ENCODE measurements around the gene PROX2. TPM values are rescaled to one million over a fixed set of nuclear protein-coding genes. Genes with fewer than 3 reads are reported as not detected.

The PROX2 gene
- total RNA-seq, 4 donors from 2014 or later = 0.10 to 0.42 TPM; not detected in 2

DNA sequence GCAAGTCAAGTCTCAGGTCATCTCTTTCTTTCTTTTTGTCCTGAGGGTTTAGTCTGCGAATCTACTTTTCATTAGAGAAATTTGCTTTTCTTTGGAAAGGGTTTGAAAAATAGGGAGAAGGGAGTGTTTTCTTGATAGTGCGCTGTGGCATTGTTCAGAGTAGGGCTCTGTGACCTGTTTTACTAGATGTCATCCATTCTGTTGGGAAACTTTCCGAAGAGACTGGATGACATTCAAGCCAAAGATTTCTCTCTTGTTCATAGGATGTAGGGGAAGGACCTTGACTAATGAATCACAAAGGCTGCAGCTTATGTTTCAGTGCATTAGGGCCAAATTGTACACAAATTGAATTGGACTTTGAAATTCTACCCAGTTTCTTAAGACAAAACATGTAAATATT lies 20.5 kb upstream of the PROX2 start:
- 93 to 94% methylated on average over 3 of the region's 3 CpGs for WGBS, 2 donors
- H3K4me3 ChIP-seq (ENCODE audit: low read depth, poor library complexity, severe bottlenecking) = no peak overlapping the region
- TF ChIP-seq POLR2A (IDR thresholded peaks at IDR 0.05) = no peak
- TF ChIP-seq, protein P1, sequence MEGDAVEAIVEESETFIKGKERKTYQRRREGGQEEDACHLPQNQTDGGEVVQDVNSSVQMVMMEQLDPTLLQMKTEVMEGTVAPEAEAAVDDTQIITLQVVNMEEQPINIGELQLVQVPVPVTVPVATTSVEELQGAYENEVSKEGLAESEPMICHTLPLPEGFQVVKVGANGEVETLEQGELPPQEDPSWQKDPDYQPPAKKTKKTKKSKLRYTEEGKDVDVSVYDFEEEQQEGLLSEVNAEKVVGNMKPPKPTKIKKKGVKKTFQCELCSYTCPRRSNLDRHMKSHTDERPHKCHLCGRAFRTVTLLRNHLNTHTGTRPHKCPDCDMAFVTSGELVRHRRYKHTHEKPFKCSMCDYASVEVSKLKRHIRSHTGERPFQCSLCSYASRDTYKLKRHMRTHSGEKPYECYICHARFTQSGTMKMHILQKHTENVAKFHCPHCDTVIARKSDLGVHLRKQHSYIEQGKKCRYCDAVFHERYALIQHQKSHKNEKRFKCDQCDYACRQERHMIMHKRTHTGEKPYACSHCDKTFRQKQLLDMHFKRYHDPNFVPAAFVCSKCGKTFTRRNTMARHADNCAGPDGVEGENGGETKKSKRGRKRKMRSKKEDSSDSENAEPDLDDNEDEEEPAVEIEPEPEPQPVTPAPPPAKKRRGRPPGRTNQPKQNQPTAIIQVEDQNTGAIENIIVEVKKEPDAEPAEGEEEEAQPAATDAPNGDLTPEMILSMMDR (IDR thresholded peaks at IDR 0.05) = no peak
- intact Hi-C loops (cut with DNase I; ENCODE audit: low total_unique reads) = no loop called here
- no peak for DNase-seq (ENCODE audit: low spot score in 2 of 2)

- TF ChIP-seq POLR2A (IDR thresholded peaks at IDR 0.05) = no peak
- TF ChIP-seq, protein P1 (IDR thresholded peaks at IDR 0.05) = no peak
- intact Hi-C loops (cut with DNase I; ENCODE audit: low total_unique reads) = no loop called here
- H3K4me3 ChIP-seq (ENCODE audit: low read depth, poor library complexity, severe bottlenecking) = no peak overlapping the region
- DNase-seq (ENCODE audit: low spot score in 2 of 2) = no peak
- 63 to 73% methylated on average over 4 of the region's 4 CpGs for WGBS, 2 donors
Observed at GRCh38 chr14:74893614-74894091, 17.7 kb upstream of the PROX2 start.

- no peak for DNase-seq (ENCODE audit: low spot score in 2 of 2)
- TF ChIP-seq POLR2A (IDR thresholded peaks at IDR 0.05) = no peak
- TF ChIP-seq, protein P1 (IDR thresholded peaks at IDR 0.05) = no peak
- no peak overlapping the region for H3K4me3 ChIP-seq (ENCODE audit: low read depth, poor library complexity, severe bottlenecking)
- 73 to 75% methylated on average over 5 of the region's 5 CpGs for WGBS, 2 donors
- intact Hi-C loops (cut with DNase I; ENCODE audit: low total_unique reads) = no loop called here
Observed at GRCh38 chr14:74892745-74893144, 16.8 kb upstream of the PROX2 start.

DNA sequence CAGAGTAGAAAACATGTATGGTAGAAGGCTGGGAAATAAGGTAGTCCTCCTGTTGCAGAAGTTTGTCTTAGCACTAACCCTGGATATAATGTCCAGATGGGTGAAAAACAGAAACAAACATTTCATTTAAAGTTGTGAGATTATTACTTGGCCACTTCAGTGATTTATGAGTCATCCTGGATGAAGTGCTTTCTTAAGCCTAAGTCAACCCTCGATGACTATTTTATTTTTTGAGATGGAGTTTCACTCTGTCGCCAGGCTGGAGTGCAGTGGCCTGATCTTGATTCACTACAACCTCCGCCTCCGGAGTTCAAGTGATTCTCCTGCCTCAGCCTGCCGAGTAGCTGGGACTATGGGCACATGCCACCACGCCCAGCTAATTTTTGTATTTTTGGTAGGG lies 15.9 kb upstream of the PROX2 start:
- intact Hi-C loops (cut with DNase I; ENCODE audit: low total_unique reads) = no loop called here
- TF ChIP-seq, protein P1 (IDR thresholded peaks at IDR 0.05) = no peak
- no peak for TF ChIP-seq POLR2A (IDR thresholded peaks at IDR 0.05)
- 74 to 87% methylated on average over 6 of the region's 6 CpGs for WGBS, 2 donors
- H3K4me3 ChIP-seq (ENCODE audit: low read depth, poor library complexity, severe bottlenecking) = no peak overlapping the region
- DNase-seq (ENCODE audit: low spot score in 2 of 2) = no peak

DNA sequence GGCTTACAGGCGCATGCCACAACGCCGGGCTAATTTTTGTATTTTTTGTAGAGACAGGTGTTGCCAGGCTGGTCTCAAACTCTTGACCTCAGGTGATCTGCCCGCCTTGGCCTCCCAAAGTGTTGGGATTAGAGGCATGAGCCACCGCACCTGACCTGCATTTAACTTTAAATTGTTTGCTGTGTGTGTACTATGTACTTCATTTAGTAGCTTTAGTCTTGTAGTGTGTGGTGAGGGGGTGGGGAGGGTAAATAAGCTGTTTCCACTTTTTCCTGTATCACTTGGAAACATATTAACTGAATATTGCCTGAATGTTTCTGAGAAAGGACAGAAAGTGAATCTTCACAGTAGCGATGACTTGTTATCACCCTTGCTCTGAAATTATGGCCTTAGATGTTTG lies 14.3 kb upstream of the PROX2 start:
- WGBS, 2 donors = 93 to 99% methylated on average over 6 of the region's 6 CpGs
- no peak overlapping the region for H3K4me3 ChIP-seq (ENCODE audit: low read depth, poor library complexity, severe bottlenecking)
- DNase-seq (ENCODE audit: low spot score in 2 of 2) = no peak
- TF ChIP-seq, protein P1 (IDR thresholded peaks at IDR 0.05) = no peak
- no peak for TF ChIP-seq POLR2A (IDR thresholded peaks at IDR 0.05)
- intact Hi-C loops (cut with DNase I; ENCODE audit: low total_unique reads) = no loop called here

Data from lower leg skin (tissue), 4 donors.